H1 (cell line): ENCODE results near the gene RAB8B. TPM values are rescaled to one million over a fixed set of nuclear protein-coding genes. Genes with fewer than 3 reads are reported as not detected.

Experiments
- GABPA ChIP-seq: IDR thresholded peaks from 2 replicates; pipeline ENCODE4 v1.6.1; 2011; ENCODE audit warnings: mild to moderate bottlenecking, low read length, moderate library complexity, borderline replicate concordance; ENCODE audit not compliant: insufficient read depth
- polyA plus RNA-seq, 7 experiments: library from polyadenylated mRNA; depleted of rRNA in 3 of 7; stranded (reverse) in 5 of 7; unstranded in 2 of 7; fragments of >200 nt in 5 of 7; fragments of 200-250 nt in 2 of 7; gene quantifications; 1 replicate in 5 of 7; 2 replicates in 1 of 7; 4 replicates in 1 of 7; pipeline versions ENCODE4 v1.2.1 to v1.2.3, GENCODE V29; 2011 to 2013; ENCODE audit warnings: missing spikeins in 2 of 7, mixed read lengths in 2 of 7
- total RNA-seq: library from RNA; stranded (reverse); fragmentation: NEBNext Ultra II Directional; extraction: Animal tissue kit (Norgen Biotek cat#: 25700); gene quantifications from 2 replicates; pipeline ENCODE4 v1.2.1, GENCODE V29; 2021

Gene RAB8B
- total and polyA plus RNA-seq, 2 of the 8 experiments (the other 6 are each of a cell fraction or from before 2014, with no cell fraction given) = 9.5 to 47.8 TPM

DNA sequence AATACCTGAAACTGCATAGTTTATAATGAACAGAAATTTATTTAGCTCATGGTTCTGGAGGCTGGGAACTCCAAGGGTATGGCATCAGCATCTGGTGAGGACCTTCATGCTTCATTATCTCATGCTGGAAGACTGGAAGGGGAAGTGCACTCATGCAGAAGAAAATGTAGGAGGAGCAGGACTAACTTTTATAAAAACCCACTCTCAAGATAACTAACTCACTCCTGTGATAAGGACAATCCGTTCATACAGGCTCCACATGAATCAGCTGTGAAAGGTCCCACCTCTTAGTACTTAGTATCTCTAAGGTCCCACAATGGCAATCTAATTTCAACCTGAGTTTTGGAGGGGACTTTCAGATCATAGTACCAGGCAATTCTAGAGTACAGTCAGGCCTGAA is 54.4 kb downstream of the RAB8B start (continued):
- no peak for TF ChIP-seq GABPA
